NT2/D1 (cell line): ENCODE data around the gene GRID2.

ENCODE experiments used
- SUZ12 ChIP-seq: IDR thresholded peaks from 2 replicates; pipeline ENCODE4 v1.6.1; 2011; ENCODE audit not compliant: insufficient read length, insufficient read depth; ENCODE audit errors: extremely low read depth
- ZNF274 ChIP-seq: IDR thresholded peaks from 2 replicates; pipeline ENCODE4 v1.6.1; 2011; ENCODE audit warnings: mild to moderate bottlenecking, low read depth, low read length

GRCh38 chr4:92506933-92507332, 203.2 kb downstream of the GRID2 start:
- TF ChIP-seq SUZ12 (no peak), ZNF274 (no peak)
